Right ventricle myocardium superior (tissue), 1 donor: ENCODE measurements around the gene CROCC2. TPM values are rescaled to one million over a fixed set of nuclear protein-coding genes. Genes with fewer than 3 reads are reported as not detected.

Experiments used
- ATAC-seq: fragments of 200-7000 bp; cut with Tn5 transposase; one replicate; pipeline ENCODE4 v1.9.1; 2020; ENCODE audit warnings: mild to moderate bottlenecking; ENCODE audit not compliant: poor library complexity
- DNase-seq: peaks from one replicate; pipeline ENCODE4 v3.0.0-alpha.2; 2020
- intact Hi-C: fragments of 100-400 bp; cut with DNase I; formaldehyde crosslinking; loops from one replicate; pipeline ENCODE4 v1.11.2; 2022
- total RNA-seq: library from RNA; stranded (reverse); fragmentation: NEBNext Ultra II Directional; extraction: Animal tissue kit (Norgen Biotek cat#: 25700); gene quantifications from one replicate; pipeline ENCODE4 v1.2.1, GENCODE V29; 2021
- donor health status: DM: no; HTN: yes; CAD: no; lungs with severe emphysema.

CROCC2 gene
- total RNA-seq, 1 donor from 2014 or later = not detected

DNA sequence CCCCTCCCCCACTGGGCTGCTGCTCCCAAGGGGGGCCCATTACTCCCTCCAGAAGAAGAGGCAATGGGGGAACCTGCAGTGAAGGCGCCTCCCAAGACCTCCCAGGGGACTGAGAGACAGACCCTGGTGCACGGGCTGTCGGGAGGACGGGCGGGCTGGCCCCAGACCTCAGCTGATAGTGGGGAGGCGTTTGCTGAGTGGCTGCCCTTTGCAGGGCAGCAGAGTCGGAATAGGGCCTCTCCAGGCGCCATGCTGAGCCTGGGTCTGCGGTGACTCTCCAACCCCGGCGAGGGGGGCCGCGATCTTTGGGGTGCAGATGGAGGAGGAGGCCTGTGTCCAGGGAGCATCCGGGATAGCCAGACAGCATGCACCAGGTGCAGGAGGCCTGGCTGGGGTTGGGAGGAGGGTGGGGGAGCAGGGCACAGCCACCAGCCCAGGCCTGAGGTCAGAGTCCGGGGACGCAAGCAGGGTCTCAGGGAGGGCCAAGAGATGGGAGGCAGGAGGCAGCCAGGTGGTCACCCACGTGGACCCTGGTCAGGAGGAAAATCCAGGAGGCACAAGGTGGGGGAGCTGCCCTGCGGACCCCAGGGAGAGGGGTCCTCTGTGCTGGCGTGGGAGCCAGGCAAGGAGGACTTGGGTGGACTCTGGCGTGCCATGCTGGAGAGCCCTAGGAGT, 11.0 kb downstream of the CROCC2 start:
- intact Hi-C loops = no loop called here
- peak; percentile 43 for DNase-seq
- ATAC-seq = no peak

GRCh38 chr2:240917684-240918257, 11.6 kb downstream of the CROCC2 start:
- intact Hi-C loops = no loop called here
- no peak for ATAC-seq
- peak; percentile 41 for DNase-seq

- intact Hi-C loops = no loop called here
- DNase-seq = peak; percentile 35
- no peak for ATAC-seq
These were observed 12.3 kb downstream of the CROCC2 start for GRCh38 chr2:240918258-240919091.

GRCh38 chr2:240919161-240919781, 13.1 kb downstream of the CROCC2 start:
- DNase-seq (peak; percentile 34), ATAC-seq (no peak)
- intact Hi-C loops = no loop called here

DNA sequence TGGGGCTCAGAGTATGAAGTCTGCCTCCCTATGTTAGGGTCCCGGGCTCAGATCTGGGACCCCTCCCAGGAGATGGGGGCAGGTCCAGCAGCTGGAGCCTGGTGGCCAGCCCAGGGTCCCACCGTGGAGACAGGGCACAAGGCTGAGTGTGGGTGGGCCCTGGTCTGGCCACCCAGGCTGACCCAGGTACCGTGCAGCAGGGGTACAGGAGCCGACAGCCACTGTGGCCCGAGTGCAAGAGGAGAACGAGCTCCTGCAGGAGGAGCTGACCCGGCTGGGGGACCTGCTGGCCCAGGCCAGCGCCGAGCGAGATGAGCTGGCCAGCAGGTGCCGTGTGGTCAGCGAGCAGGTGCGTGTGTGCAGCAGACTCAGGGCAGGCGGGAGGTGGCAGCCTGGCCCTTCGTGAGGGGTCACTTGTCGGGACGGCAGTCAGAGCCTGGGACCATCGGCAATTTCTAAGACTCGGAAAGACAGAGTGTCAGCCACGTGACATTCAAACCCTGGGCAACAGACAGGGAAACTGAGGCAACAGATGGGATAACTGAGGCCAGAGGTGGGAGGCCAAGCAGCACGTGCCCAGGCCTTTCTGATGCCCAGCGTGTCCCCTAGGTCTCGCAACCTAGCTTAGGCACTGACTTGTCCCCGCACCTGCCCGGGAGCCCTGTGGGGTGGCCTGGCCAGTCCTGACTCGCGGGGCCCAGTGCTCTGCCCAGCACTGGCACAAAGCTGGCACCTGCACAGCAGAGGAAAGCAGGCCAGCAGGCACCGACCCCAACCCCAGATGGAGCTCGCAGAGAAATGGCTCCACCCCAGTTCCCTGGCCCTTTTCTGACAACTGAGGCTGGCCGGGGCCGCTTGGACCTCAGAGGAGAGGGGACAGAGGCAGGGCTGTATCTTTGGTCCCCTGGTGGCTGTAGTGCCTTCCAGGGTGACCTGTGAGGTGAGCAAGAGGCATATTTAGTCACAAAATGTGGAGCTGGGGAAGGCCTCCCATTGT, 13.9 kb downstream of the CROCC2 start:
- DNase-seq = peak; percentile 29
- intact Hi-C loops = no loop called here
- ATAC-seq = no peak

DNA sequence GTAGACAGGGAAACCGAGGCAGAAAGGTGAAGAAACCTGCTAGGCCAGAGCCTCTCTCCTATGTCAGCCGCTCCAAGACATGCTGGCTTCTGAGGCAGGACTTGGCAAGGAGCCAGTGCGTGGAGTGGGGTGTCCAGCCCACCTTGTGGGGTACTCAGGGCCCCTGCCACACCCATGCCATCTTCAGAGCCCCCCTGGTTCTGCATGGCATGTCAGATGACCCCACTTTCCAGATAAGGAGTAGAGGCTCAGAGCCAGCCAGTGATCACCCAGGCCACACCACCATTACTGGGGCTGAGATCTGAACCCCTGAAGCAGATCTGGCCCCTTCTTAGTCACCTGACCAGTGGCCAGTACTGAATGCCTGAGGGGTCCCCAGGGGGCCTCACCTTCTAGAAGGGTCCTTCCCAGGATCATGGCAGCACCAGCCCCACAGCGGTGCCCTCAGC, 14.7 kb downstream of the CROCC2 start:
- intact Hi-C loops = no loop called here
- ATAC-seq = no peak
- peak; percentile 38 for DNase-seq

DNA sequence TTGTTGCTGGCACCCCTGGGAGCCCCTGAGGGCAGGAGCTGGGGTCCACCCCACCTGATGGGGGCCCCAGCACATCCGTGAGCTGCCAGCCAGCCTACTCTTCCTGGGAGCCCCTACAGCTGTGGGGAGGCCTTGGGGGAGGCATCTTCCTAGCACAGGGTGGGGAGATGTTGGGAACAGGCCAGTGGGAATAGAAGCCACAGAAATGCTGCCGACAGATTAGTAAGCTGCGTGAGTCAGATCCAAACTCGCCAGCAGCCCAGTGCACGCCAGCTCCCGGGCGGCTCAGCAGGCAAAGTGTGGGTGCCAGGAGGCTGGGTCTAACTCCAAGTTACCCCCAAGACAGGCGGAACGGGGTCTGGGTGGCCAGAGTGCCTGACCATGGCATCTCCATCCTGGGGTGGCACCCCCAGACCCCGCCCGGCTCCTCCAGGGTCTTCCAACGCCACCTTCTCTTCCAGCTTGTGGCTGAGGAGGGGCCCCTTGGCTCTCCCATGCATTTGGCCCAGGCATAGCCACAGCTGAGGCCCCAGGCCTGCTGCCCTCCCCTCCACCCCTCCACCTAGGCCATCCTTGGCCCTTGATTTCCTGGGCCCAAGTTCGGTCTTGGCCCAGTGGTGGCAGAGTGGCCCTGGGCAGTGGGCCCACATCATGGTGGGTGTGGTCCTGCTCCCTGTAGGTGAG, 15.3 kb downstream of the CROCC2 start:
- DNase-seq = peak; percentile 76
- intact Hi-C loops = no loop called here
- ATAC-seq = peak; percentile 50

GRCh38 chr2:240921995-240922244, 15.8 kb downstream of the CROCC2 start:
- DNase-seq (no peak), ATAC-seq (no peak)
- intact Hi-C loops = no loop called here

DNA sequence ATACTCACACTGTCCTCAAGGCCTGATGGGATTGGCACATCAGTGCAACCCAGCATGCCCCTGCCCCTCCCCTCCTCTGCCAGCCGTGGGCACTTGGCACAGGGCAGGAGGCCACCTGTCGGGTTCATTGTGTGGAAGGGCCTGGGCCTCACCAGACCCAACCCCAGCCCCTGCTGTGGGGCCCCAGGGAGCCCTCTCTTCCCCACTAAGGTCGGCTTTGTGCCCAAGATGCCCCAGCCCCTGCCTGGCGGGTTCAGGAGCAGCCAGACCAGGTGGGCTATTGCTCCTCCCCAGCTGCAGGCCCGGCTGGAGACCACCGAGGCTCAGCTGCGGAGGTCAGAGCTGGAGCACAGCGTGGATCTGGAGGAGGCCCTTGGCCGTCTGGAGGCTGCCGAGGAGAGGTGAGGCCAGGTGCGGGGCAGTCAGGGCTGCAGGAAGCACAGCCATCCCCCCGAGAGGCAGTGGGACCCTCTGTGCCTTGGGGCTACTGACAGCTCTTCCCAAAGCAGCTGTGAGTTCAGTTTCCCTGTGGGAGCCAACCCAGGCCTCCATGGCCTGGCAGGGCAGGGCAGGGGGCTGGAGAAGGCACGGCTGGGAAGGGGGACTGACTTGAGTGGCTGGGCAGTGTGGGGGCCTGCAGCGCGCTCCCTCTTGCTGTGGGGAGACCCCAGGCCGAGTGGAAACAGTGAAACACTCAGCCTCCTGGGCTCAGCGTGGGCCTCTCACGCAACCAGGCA, 16.3 kb downstream of the CROCC2 start:
- intact Hi-C loops = no loop called here
- no peak for ATAC-seq
- DNase-seq = peak; percentile 22

DNA sequence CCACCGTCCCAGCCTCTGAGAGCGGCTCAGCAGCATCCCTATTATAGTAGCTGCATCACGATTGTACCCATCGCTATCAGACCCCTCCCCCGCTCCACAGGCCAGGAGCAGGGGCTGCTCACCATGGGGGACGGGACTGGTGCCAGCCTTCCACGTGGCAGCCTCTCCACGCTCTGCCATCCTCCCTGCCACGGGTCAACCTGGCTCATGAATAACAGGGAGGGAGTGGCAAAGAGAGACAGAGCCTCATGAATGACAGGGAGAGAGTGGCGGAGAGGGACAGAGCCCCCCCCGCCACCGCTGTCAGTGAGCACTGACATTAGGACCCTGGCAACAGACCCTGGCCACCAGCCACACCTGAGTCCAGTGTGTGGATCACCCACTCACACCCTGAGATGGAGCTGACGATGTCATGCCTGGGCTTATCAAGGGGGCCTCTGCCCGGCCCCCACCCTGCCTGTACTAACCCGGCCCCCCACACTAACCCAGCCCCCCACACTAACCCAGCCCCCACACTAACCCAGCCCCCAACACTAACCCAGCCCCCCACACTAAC, 16.9 kb downstream of the CROCC2 start:
- ATAC-seq (no peak), DNase-seq (peak; percentile 43)
- intact Hi-C loops = no loop called here

GRCh38 chr2:240925191-240925567, 19.0 kb downstream of the CROCC2 start:
- ATAC-seq (no peak), DNase-seq (peak; percentile 29)
- intact Hi-C loops = no loop called here

- ATAC-seq (no peak), DNase-seq (peak; percentile 42)
- intact Hi-C loops = no loop called here
These were observed 19.7 kb downstream of the CROCC2 start for GRCh38 chr2:240925568-240926515.

DNA sequence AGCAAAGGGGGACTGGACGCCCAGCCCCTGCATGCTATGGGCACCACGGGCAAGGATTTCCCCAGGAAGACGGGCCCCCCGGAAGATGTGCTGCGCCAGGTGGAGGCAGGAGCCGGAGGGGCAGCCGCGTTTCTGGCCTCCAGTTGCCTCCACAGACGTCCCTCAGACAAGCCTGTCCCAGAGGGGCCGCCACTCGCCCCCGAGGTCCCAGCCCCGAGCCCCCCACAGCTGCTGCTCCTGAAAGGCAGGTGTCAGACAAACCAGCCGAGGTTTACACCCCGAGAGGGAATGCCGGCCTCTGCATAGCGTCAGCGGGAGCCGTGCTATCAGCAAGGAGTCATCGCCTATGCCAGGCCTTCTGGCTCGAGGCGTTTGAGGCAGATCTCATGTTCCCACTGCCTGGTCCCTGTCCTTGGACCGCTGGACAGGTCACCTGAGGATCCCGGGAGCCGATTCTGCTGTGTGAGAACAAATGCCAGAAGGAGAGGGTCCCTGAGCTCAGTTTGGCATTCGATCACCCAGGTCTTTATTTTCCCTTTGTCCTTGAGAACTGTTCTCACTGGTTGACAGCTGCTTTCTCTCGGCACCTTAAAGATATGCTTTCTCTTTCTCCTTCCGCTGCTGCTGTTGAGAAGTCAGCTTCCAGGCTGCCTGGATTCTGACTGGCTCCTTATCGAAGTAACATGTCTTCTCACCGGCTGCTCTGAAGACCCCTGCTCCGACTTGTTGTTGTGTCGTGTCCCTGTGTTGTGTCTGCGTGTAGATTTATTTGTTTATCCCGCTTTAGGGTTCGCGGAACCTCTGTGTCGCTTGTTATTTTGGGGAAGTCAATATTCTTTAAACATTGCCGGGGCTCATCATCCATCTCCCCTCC, 20.6 kb downstream of the CROCC2 start:
- peak; percentile 81 for ATAC-seq

DNA sequence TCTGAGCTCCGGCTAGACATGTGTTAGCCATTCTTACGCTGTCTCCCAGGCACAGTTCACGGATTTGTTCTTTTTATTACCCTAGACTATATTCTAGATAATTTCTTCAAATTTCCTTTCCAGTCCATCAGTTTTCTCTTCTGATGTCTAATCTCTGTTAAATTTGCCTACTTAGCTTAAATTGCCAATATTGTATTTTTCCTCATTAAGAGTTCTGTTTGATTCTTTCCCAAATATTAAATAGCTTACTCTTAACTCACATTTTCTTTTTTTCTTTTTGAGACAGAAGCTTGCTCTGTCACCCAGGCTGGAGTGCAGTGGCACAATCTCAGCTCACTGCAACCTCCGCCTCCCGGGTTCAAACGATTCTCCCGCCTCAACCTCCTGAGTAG, 21.2 kb downstream of the CROCC2 start:
- intact Hi-C loops = no loop called here
- ATAC-seq (no peak), DNase-seq (no peak)

More for the DNA sequence above, 20.6 kb downstream of the CROCC2 start:
- intact Hi-C loops = no loop called here
- peak; percentile 62 for DNase-seq
